Measurements from ENCODE around the gene ZNF638. TPM values are rescaled to one million over a fixed set of nuclear protein-coding genes. Genes with fewer than 3 reads are reported as not detected.

The ZNF638 gene
- total RNA-seq, 6 experiments from 2014 or later = 41.8 to 65.8 (median 61.5) TPM

- no peaks in the 10 kb centered on the region for H3K36me3 ChIP-seq
- H3K4me3 ChIP-seq = no peak overlapping the region
- no peaks in the 10 kb centered on the region for H3K27me3 ChIP-seq
- H3K4me1 ChIP-seq = peaks cover 0 to 76% (median 31%) of the 10 kb centered on the region in 4 donors
- no peak for TF ChIP-seq POLR2A (IDR thresholded peaks at IDR 0.05)
- TF ChIP-seq CTCF (IDR thresholded peaks at IDR 0.05) = no peak
- peak overlapping the region; percentile 48 to 75 (median 62) for H3K27ac ChIP-seq
- no peak for ATAC-seq
- 60% methylated on average over 1 of the region's 4 CpGs for WGBS (ENCODE audit: insufficient coverage, low coverage, low lambda C conversion rate, missing lambda C conversion rate)
- intact Hi-C loops (cut with DNase I) = no loop called here
- DNase-seq = no peak
- no peaks in the 10 kb centered on the region for H3K9me3 ChIP-seq
Observed at GRCh38 chr2:71457923-71458322, 126.3 kb downstream of the ZNF638 start.

- WGBS (ENCODE audit: insufficient coverage, low coverage, low lambda C conversion rate, missing lambda C conversion rate) = 36% methylated on average over 5 of the region's 7 CpGs
- Histone ChIP-seq H3K36me3 (no peaks in the 10 kb centered on the region), H3K4me1 (peaks cover 0 to 76% (median 31%) of the 10 kb centered on the region in 4 donors), H3K27ac (peak overlapping the region; percentile 48 to 75 (median 62)), H3K9me3 (no peaks in the 10 kb centered on the region), H3K27me3 (no peaks in the 10 kb centered on the region), H3K4me3 (no peak overlapping the region)
- intact Hi-C loops (cut with DNase I) = no loop called here
- peak; percentile 8 to 36 (median 22) for ATAC-seq
- TF ChIP-seq CTCF (IDR thresholded peaks at IDR 0.05) (no peak), POLR2A (IDR thresholded peaks at IDR 0.05) (no peak)
- peak in 2 of 3 donors; percentile 61 to 68 for DNase-seq
Observed at GRCh38 chr2:71458413-71459083, 127.0 kb downstream of the ZNF638 start.

- H3K27me3 ChIP-seq = no peaks in the 10 kb centered on the region
- H3K27ac ChIP-seq = peak overlapping the region; percentile 48 to 75 (median 62)
- H3K36me3 ChIP-seq = no peaks in the 10 kb centered on the region
- no peaks in the 10 kb centered on the region for H3K9me3 ChIP-seq
- H3K4me3 ChIP-seq = no peak overlapping the region
- TF ChIP-seq POLR2A (IDR thresholded peaks at IDR 0.05) = no peak
- no peak for TF ChIP-seq CTCF (IDR thresholded peaks at IDR 0.05)
- H3K4me1 ChIP-seq = peaks cover 0 to 76% (median 31%) of the 10 kb centered on the region in 4 donors
- intact Hi-C loops (cut with DNase I) = no loop called here
- ATAC-seq (no peak), DNase-seq (peak in 1 of 3 donors; percentile 48)
- WGBS (ENCODE audit: insufficient coverage, low coverage, low lambda C conversion rate, missing lambda C conversion rate) = 29% methylated on average over 2 of the region's 2 CpGs
Observed at GRCh38 chr2:71459084-71459431, 127.5 kb downstream of the ZNF638 start.

GRCh38 chr2:71460056-71460455 is 128.5 kb downstream of the ZNF638 start:
- TF ChIP-seq POLR2A (IDR thresholded peaks at IDR 0.05) (no peak), CTCF (IDR thresholded peaks at IDR 0.05) (no peak)
- Histone ChIP-seq H3K9me3 (no peaks in the 10 kb centered on the region), H3K4me1 (peaks cover 0 to 69% (median 28%) of the 10 kb centered on the region in 4 donors), H3K4me3 (no peak overlapping the region), H3K36me3 (no peaks in the 10 kb centered on the region), H3K27me3 (no peaks in the 10 kb centered on the region), H3K27ac (peak overlapping the region in 1 of 3 donors; percentile 70)
- intact Hi-C loops (cut with DNase I) = no loop called here
- DNase-seq (no peak), ATAC-seq (no peak)
- WGBS (ENCODE audit: insufficient coverage, low coverage, low lambda C conversion rate, missing lambda C conversion rate) = 95% methylated on average over 3 of the region's 6 CpGs

Measured in right lobe of liver (tissue), 6 donors.